ENCODE data around the gene PDIA2.
"Not testable (repeated sequence)": the region's sequence is repeated elsewhere in the genome, so short reads cannot be mapped to it uniquely, and the experiment has no call there.

PDIA2 gene

GRCh38 chr16:283033-283805 is at the start of gene PDIA2:
PDIA2 (plus strand) TSS chr16:283164; CDS start chr16:283170, 6 bp downstream.
- no peak for DNase-seq

- DNase-seq, result peak; percentile 95
Observed at GRCh38 chr16:234468-235305, 48.3 kb upstream of the PDIA2 start, which contains the start of gene FAM234A. FAM234A (plus strand) TSS chr16:234821; CDS start chr16:254414, 19,593 bp downstream.

GRCh38 chr16:239948-240277 is 43.1 kb upstream of the PDIA2 start:
- no peak for DNase-seq

GRCh38 chr16:240559-240958 is 42.4 kb upstream of the PDIA2 start:
- no peak for DNase-seq

- no peak for DNase-seq
Observed at GRCh38 chr16:242281-242680, 40.7 kb upstream of the PDIA2 start.

DNA sequence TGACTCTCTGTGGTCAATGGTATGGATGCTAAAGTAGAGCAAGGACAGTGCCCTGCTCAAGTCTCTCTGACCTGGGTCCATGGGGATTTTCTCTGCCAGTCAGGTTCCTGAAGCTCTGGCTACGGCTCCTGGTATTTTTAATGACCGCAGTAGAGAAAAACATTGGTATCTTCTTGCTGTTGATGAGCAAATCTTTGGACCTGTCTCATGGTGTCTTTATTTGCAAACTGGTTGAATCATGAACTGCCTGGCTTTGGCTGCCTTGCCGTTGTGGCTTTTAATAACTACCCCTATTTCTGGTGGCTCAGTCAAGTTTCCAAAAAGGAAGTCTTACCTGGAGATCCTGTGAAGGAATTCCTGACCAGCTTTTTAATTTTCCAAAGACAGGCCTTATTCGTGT is 39.6 kb upstream of the PDIA2 start:
- DNase-seq, result no peak

GRCh38 chr16:245105-245504 is 37.9 kb upstream of the PDIA2 start:
- no peak for DNase-seq

- no peak for DNase-seq
Observed at GRCh38 chr16:247027-247426, 35.9 kb upstream of the PDIA2 start.

GRCh38 chr16:249431-249830 is 33.5 kb upstream of the PDIA2 start:
- DNase-seq, result no peak

GRCh38 chr16:252366-253337 is 30.3 kb upstream of the PDIA2 start:
- no peak for DNase-seq

GRCh38 chr16:253833-254232 is 29.1 kb upstream of the PDIA2 start:
- no peak for DNase-seq

GRCh38 chr16:254461-254860 is 28.5 kb upstream of the PDIA2 start:
- no peak for DNase-seq

DNA sequence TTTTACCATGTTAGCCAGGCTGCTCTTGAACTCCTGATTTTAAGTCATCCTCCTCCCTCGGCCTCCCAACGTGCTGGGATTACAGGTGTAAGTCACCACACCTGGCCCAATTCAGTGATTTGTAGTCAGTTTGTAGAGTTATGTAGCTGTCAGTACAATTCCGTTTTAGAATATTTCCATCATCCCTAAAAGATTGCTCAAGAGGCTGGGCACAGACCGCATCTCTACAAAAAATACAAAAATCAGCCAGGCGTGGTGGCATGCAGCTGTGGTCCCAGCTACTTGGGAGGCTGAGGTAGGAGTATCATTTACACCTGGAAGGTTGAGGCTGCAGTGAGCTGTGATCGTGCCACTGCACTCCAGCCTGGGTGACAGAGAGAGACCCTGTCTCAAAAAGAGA is 27.8 kb upstream of the PDIA2 start:
- DNase-seq, result no peak

DNA sequence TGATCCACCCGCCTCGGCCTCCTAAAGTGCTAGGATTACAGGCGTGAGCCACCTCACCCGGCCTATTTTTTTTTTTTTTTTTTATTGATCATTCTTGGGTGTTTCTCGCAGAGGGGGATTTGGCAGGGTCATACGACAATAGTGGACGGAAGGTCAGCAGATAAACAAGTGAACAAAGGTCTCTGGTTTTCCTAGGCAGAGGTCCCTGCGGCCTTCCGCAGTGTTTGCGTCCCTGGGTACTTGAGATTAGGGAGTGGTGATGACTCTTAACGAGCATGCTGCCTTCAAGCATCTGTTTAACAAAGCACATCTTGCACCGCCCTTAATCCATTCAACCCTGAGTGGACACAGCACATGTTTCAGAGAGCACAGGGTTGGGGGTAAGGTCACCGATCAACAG is 24.9 kb upstream of the PDIA2 start:
- DNase-seq, result not testable (repeated sequence)

GRCh38 chr16:259226-259625 is 23.7 kb upstream of the PDIA2 start:
- DNase-seq, result no peak

- DNase-seq, result no peak
Observed at GRCh38 chr16:259814-260253, 23.1 kb upstream of the PDIA2 start.

DNA sequence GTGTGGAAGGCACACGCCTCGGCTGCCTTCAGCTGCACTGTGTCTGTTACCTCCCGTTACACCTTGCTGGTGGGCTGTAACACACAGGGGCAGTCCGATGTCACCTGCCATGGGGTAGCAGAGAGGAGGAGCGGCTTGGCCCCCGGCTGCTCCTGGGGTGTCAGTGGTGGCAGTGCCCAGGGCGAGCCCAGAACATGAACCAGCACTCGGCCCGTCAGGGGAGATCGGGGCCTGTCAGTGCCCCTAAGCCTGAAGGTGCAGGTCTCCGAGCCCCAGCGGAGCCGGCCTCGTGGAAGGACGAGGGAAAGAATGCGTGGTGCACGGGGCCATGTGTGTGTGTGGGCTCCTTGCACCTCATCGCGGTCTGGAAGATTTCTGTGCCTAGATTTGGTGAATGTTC is 22.6 kb upstream of the PDIA2 start:
- DNase-seq, result no peak

GRCh38 chr16:261031-261691 is 21.8 kb upstream of the PDIA2 start:
- DNase-seq, result no peak

- DNase-seq, result no peak
Observed at GRCh38 chr16:262121-262745, 20.7 kb upstream of the PDIA2 start.

GRCh38 chr16:263182-263774 is 19.7 kb upstream of the PDIA2 start:
- no peak for DNase-seq

DNA sequence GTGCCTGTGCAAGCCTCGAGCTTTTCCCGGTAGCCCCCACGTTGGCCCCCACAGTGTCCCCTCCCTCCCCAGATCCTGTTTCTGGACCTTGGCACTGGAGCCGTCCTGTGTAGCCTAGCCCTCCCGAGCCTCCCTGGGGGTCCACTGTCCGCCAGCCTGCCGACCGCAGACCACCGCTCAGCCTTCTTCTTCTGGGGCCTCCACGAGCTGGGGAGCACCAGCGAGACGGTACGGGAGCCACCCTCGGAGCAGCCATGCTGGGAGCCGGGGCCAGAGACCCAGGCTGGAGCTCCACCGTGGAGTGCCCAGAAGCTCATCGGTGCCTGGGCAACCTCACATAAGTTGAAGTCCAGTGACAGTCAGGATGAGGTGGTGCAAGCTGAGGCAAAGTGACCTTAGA is 19.0 kb upstream of the PDIA2 start:
- DNase-seq, result no peak

Data from femur (tissue), 1 donor.